ENCODE data around the gene SNX18. TPM values are rescaled to one million over a fixed set of nuclear protein-coding genes. Genes with fewer than 3 reads are reported as not detected.

SNX18 gene
- total RNA-seq, 1 donor from 2014 or later = 38.8 TPM

DNA sequence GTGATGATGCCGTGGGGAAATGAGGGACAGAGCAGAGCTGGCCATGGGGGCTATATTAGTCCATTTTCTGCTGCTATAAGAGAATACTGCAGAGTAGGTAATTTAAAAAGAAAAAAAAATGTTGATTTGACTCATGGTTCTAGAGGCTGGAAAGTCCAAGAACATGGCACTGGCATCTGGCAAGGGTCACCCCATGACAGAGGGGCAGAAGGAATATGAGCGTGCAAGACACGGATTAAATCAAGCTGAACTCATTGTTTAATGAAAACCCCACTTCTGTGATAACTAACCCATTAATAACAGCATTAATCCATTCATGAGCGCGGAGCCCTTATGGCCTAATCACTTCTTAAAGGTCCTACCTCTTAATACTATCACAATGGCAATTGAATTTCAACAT is 68.8 kb downstream of the SNX18 start:
- Mint-ChIP-seq H3K4me1 (ENCODE audit: low read depth, unreplicated experiment) (peaks cover 25% of the 10 kb centered on the region), H3K36me3 (ENCODE audit: low read depth, unreplicated experiment) (no peaks in the 10 kb centered on the region), H3K27me3 (ENCODE audit: low read depth, unreplicated experiment) (no peaks in the 10 kb centered on the region), H3K4me3 (ENCODE audit: unreplicated experiment) (no peak overlapping the region), H3K27ac (ENCODE audit: unreplicated experiment) (no peak overlapping the region), H3K9me3 (ENCODE audit: unreplicated experiment) (peaks cover 3% of the 10 kb centered on the region)
- H4K20me1 ChIP-seq (ENCODE audit: insufficient read depth, low read length) = no peaks in the 10 kb centered on the region
- no peak overlapping the region for H3K27ac ChIP-seq (ENCODE audit: low read depth, low read length)
- TF ChIP-seq, protein P1, sequence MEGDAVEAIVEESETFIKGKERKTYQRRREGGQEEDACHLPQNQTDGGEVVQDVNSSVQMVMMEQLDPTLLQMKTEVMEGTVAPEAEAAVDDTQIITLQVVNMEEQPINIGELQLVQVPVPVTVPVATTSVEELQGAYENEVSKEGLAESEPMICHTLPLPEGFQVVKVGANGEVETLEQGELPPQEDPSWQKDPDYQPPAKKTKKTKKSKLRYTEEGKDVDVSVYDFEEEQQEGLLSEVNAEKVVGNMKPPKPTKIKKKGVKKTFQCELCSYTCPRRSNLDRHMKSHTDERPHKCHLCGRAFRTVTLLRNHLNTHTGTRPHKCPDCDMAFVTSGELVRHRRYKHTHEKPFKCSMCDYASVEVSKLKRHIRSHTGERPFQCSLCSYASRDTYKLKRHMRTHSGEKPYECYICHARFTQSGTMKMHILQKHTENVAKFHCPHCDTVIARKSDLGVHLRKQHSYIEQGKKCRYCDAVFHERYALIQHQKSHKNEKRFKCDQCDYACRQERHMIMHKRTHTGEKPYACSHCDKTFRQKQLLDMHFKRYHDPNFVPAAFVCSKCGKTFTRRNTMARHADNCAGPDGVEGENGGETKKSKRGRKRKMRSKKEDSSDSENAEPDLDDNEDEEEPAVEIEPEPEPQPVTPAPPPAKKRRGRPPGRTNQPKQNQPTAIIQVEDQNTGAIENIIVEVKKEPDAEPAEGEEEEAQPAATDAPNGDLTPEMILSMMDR (IDR thresholded peaks at IDR 0.05; ENCODE audit: insufficient read depth, low read depth, low read length) = no peak
- no peak for TF ChIP-seq EZH2 (IDR thresholded peaks at IDR 0.05; ENCODE audit: insufficient read depth, low read length)
- DNase-seq (ENCODE audit: low read depth) (no peak), FAIRE-seq (no peak)
- H3K79me2 ChIP-seq (ENCODE audit: insufficient read depth, low read length) = no peaks in the 10 kb centered on the region
- no peaks in the 10 kb centered on the region for H3K27me3 ChIP-seq (ENCODE audit: insufficient read depth, low read length)
- H3K4me2 ChIP-seq (ENCODE audit: low read length) = no peak overlapping the region
- no peak overlapping the region for H2AFZ ChIP-seq (ENCODE audit: low read depth, low read length)
- no peak overlapping the region for H3K9ac ChIP-seq (ENCODE audit: low read length)
- no peaks in the 10 kb centered on the region for H3K36me3 ChIP-seq (ENCODE audit: insufficient read depth, low read length)
- no peaks in the 10 kb centered on the region for H3K9me3 ChIP-seq (ENCODE audit: insufficient read depth, low read depth, low read length)
- no peaks in the 10 kb centered on the region for H3K4me1 ChIP-seq (ENCODE audit: insufficient read depth, low read length)
- H3K4me3 ChIP-seq (ENCODE audit: insufficient read depth, low read depth, low read length) = no peak overlapping the region

DNA sequence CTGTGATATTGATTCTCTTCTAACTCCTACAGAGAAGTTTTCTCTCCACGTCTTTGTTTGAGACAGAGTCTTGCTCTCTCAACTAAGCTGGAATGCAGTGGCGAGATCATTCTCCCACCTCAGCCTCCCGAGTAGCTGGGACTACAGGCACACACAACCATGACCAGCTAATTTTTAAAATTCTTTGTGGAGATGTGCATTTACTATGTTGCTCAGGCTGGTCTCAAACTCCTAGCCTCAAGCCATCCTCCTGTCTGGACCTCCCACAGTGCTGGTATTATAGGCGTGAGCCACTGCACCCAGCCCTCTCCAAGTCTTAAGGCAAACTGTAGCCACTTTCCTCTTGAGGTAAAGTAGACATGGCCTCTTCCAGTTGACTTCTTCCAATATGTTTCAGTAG is 72.2 kb downstream of the SNX18 start:
- no peak overlapping the region for H3K4me3 ChIP-seq (ENCODE audit: insufficient read depth, low read depth, low read length)
- H2AFZ ChIP-seq (ENCODE audit: low read depth, low read length) = no peak overlapping the region
- Mint-ChIP-seq H3K4me3 (ENCODE audit: unreplicated experiment) (no peak overlapping the region), H3K4me1 (ENCODE audit: low read depth, unreplicated experiment) (peaks cover 19% of the 10 kb centered on the region), H3K9me3 (ENCODE audit: unreplicated experiment) (peaks cover under 1% of the 10 kb centered on the region), H3K36me3 (ENCODE audit: low read depth, unreplicated experiment) (no peaks in the 10 kb centered on the region), H3K27ac (ENCODE audit: unreplicated experiment) (peak overlapping the region; percentile 81), H3K27me3 (ENCODE audit: low read depth, unreplicated experiment) (no peaks in the 10 kb centered on the region)
- no peaks in the 10 kb centered on the region for H3K4me1 ChIP-seq (ENCODE audit: insufficient read depth, low read length)
- FAIRE-seq = no peak
- no peak overlapping the region for H3K27ac ChIP-seq (ENCODE audit: low read depth, low read length)
- no peaks in the 10 kb centered on the region for H3K79me2 ChIP-seq (ENCODE audit: insufficient read depth, low read length)
- no peaks in the 10 kb centered on the region for H3K9me3 ChIP-seq (ENCODE audit: insufficient read depth, low read depth, low read length)
- DNase-seq (ENCODE audit: low read depth) = no peak
- H3K9ac ChIP-seq (ENCODE audit: low read length) = no peak overlapping the region
- no peaks in the 10 kb centered on the region for H3K36me3 ChIP-seq (ENCODE audit: insufficient read depth, low read length)
- no peaks in the 10 kb centered on the region for H3K27me3 ChIP-seq (ENCODE audit: insufficient read depth, low read length)
- TF ChIP-seq, protein P1 (IDR thresholded peaks at IDR 0.05; ENCODE audit: insufficient read depth, low read depth, low read length) = no peak
- TF ChIP-seq EZH2 (IDR thresholded peaks at IDR 0.05; ENCODE audit: insufficient read depth, low read length) = no peak
- no peaks in the 10 kb centered on the region for H4K20me1 ChIP-seq (ENCODE audit: insufficient read depth, low read length)
- H3K4me2 ChIP-seq (ENCODE audit: low read length) = no peak overlapping the region

DNA sequence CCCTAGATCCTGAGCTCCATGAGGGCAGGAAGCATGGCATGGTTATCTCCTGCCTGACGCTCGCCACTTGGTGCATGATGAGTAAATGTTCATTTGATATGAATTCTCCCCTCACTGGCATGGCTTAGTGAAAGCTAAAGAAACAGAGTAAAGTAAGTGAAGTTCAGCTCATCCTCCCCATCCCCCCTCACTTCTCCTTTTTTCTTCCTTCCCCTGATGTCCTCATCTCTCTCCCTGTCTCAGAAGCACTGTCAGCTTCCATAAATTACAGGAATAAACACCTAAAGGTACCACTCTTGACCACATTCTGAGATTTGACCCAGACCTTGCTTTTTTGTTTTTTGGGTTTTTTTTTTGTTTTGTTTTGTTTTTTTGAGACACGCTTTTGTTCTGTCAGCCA is 73.3 kb downstream of the SNX18 start:
- H3K4me1 ChIP-seq (ENCODE audit: insufficient read depth, low read length) = no peaks in the 10 kb centered on the region
- Mint-ChIP-seq H3K36me3 (ENCODE audit: low read depth, unreplicated experiment) (no peaks in the 10 kb centered on the region), H3K4me3 (ENCODE audit: unreplicated experiment) (no peak overlapping the region), H3K27me3 (ENCODE audit: low read depth, unreplicated experiment) (no peaks in the 10 kb centered on the region), H3K9me3 (ENCODE audit: unreplicated experiment) (no peaks in the 10 kb centered on the region), H3K4me1 (ENCODE audit: low read depth, unreplicated experiment) (peaks cover 24% of the 10 kb centered on the region), H3K27ac (ENCODE audit: unreplicated experiment) (peak overlapping the region; percentile 34)
- no peaks in the 10 kb centered on the region for H3K27me3 ChIP-seq (ENCODE audit: insufficient read depth, low read length)
- H3K9ac ChIP-seq (ENCODE audit: low read length) = no peak overlapping the region
- DNase-seq (ENCODE audit: low read depth) (no peak), FAIRE-seq (no peak)
- H3K79me2 ChIP-seq (ENCODE audit: insufficient read depth, low read length) = no peaks in the 10 kb centered on the region
- H3K4me2 ChIP-seq (ENCODE audit: low read length) = no peak overlapping the region
- no peaks in the 10 kb centered on the region for H3K9me3 ChIP-seq (ENCODE audit: insufficient read depth, low read depth, low read length)
- H3K36me3 ChIP-seq (ENCODE audit: insufficient read depth, low read length) = no peaks in the 10 kb centered on the region
- no peak overlapping the region for H3K4me3 ChIP-seq (ENCODE audit: insufficient read depth, low read depth, low read length)
- no peak overlapping the region for H2AFZ ChIP-seq (ENCODE audit: low read depth, low read length)
- no peak overlapping the region for H3K27ac ChIP-seq (ENCODE audit: low read depth, low read length)
- TF ChIP-seq, protein P1 (IDR thresholded peaks at IDR 0.05; ENCODE audit: insufficient read depth, low read depth, low read length) = no peak
- TF ChIP-seq EZH2 (IDR thresholded peaks at IDR 0.05; ENCODE audit: insufficient read depth, low read length) = no peak
- H4K20me1 ChIP-seq (ENCODE audit: insufficient read depth, low read length) = no peaks in the 10 kb centered on the region
